Prostate gland (tissue), 2 donors: ENCODE measurements around the gene NCOA7.

ENCODE experiments used
- POLR2A ChIP-seq: fragments of 450-650 bp; IDR thresholded peaks from one replicate; pipeline ENCODE4 v1.6.1; 2016; ENCODE audit warnings: antibody characterized with exemption, mild to moderate bottlenecking
- TF ChIP-seq, protein P1 (sequence below), 4 experiments: fragments of 200-600 bp in 2 of 4; fragments of 450-650 bp in 2 of 4; sonication (generic) in 2 of 4; IDR thresholded peaks; 1 replicate in 3 of 4; 2 replicates in 1 of 4; pipeline ENCODE4 v1.5.1; 2016 to 2019; ENCODE audit warnings: antibody characterized with exemption in 4 of 4, mild to moderate bottlenecking in 2 of 4, moderate library complexity in 2 of 4

GRCh38 chr6:125816828-125817280 lies 26.1 kb downstream of the NCOA7 start:
- TF ChIP-seq, protein P1, sequence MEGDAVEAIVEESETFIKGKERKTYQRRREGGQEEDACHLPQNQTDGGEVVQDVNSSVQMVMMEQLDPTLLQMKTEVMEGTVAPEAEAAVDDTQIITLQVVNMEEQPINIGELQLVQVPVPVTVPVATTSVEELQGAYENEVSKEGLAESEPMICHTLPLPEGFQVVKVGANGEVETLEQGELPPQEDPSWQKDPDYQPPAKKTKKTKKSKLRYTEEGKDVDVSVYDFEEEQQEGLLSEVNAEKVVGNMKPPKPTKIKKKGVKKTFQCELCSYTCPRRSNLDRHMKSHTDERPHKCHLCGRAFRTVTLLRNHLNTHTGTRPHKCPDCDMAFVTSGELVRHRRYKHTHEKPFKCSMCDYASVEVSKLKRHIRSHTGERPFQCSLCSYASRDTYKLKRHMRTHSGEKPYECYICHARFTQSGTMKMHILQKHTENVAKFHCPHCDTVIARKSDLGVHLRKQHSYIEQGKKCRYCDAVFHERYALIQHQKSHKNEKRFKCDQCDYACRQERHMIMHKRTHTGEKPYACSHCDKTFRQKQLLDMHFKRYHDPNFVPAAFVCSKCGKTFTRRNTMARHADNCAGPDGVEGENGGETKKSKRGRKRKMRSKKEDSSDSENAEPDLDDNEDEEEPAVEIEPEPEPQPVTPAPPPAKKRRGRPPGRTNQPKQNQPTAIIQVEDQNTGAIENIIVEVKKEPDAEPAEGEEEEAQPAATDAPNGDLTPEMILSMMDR (IDR thresholded peaks at IDR 0.05), result no peak
- no peak for TF ChIP-seq POLR2A
